Right lobe of liver (tissue), 6 donors: ENCODE data around the gene OR5K4. TPM values are rescaled to one million over a fixed set of nuclear protein-coding genes. Genes with fewer than 3 reads are reported as not detected.

ENCODE experiments used
- ATAC-seq, 4 donors: fragments of 200-7000 bp; cut with Tn5 transposase; one replicate each; pipeline ENCODE4 v1.9.1; 2020; ENCODE audit warnings: mild to moderate bottlenecking in 4 of 4, moderate library complexity in 4 of 4
- DNase-seq, 3 donors: peaks; one replicate each; pipeline ENCODE4 v3.0.0-alpha.2; 2020
- H3K27ac ChIP-seq, 3 donors: fragments of 200-600 bp; one replicate each; pipeline ENCODE4 v1.8.0; 2022
- H3K27me3 ChIP-seq, 2 donors: fragments of 200-600 bp; one replicate each; pipeline ENCODE4 v1.8.0; 2022
- H3K36me3 ChIP-seq, 4 donors: fragments of 200-600 bp; sonication (generic) in 1 of 4; one replicate each; pipeline versions ENCODE4 v1.5.1 to v1.8.0; 2017 to 2022; ENCODE audit warnings: control low read depth in 1 of 4
- H3K4me1 ChIP-seq, 4 donors: fragments of 200-600 bp; sonication (generic) in 1 of 4; one replicate each; pipeline versions ENCODE4 v1.5.1 to v1.8.0; 2017 to 2022; ENCODE audit warnings: control low read depth in 1 of 4
- H3K4me3 ChIP-seq, 3 donors: fragments of 200-600 bp; one replicate each; pipeline ENCODE4 v1.8.0; 2022
- H3K9me3 ChIP-seq, 4 donors: fragments of 200-600 bp; sonication (generic) in 1 of 4; one replicate each; pipeline versions ENCODE4 v1.5.1 to v1.8.0; 2017 to 2022; ENCODE audit warnings: control low read depth in 1 of 4
- CTCF ChIP-seq, 4 donors: fragments of 200-600 bp in 3 of 4; fragments of 450-650 bp in 1 of 4; IDR thresholded peaks; one replicate each; pipeline versions ENCODE4 v1.5.1 to v1.8.0; 2016 to 2022; ENCODE audit warnings: antibody characterized with exemption in 4 of 4, mild to moderate bottlenecking in 2 of 4
- POLR2A ChIP-seq: fragments of 450-650 bp; IDR thresholded peaks from one replicate; pipeline ENCODE4 v1.6.1; 2017; ENCODE audit warnings: antibody characterized with exemption, mild to moderate bottlenecking
- WGBS: methylation state at CpG from one replicate; pipeline ENCODE4 v1.1.6; 2018; ENCODE audit warnings: low coverage, low lambda C conversion rate; ENCODE audit not compliant: insufficient coverage; ENCODE audit errors: missing lambda C conversion rate; 5-methylcytosine and 5-hydroxymethylcytosine counted together
- intact Hi-C, 2 donors: fragments of 100-400 bp; cut with DNase I; formaldehyde crosslinking; loops; one replicate each; pipeline versions ENCODE4 v1.11.2 to v1.14.1; 2022
- total RNA-seq, 6 experiments: library from RNA; depleted of rRNA in 2 of 6; stranded (reverse); fragments of >200 nt in 2 of 6; fragmentation: NEBNext Ultra II Directional in 3 of 6; extraction: Animal tissue kit (Norgen Biotek cat#: 25700) in 3 of 6; gene quantifications; one replicate each; pipeline versions ENCODE4 v1.1.0 to v1.2.4, GENCODE V29; 2016 to 2023
- donor health status: DM: no; HTN: yes; CAD: no.
- donor health status: DM: no; HTN: no; CAD: no.
- donor health status: DM: no; HTN: no; CAD: no.
- donor health status: DM: no; HTN: yes; CAD: no.
- donor health status: DM: no; HTN: yes; CAD: no.

Gene OR5K4
- total RNA-seq, 6 experiments from 2014 or later: not detected

- Histone ChIP-seq H3K27ac (no peak overlapping the region), H3K9me3 (no peaks in the 10 kb centered on the region), H3K27me3 (no peaks in the 10 kb centered on the region), H3K36me3 (no peaks in the 10 kb centered on the region), H3K4me1 (no peaks in the 10 kb centered on the region), H3K4me3 (no peak overlapping the region)
- intact Hi-C loops: loop anchor here (5.0 to 10.0 kb wide), 2 partner anchors 281 to 284 kb away; no protein-coding TSS in a partner anchor
- WGBS: 42% methylated on average over 2 of the region's 2 CpGs
- DNase-seq (no peak), ATAC-seq (no peak)
- TF ChIP-seq CTCF (IDR thresholded peaks at IDR 0.05): no peak
- no peak for TF ChIP-seq POLR2A
Measured at GRCh38 chr3:98326105-98326893, 27.4 kb upstream of the OR5K4 start.

GRCh38 chr3:98326945-98327344 lies 26.7 kb upstream of the OR5K4 start:
- Histone ChIP-seq H3K4me1 (no peaks in the 10 kb centered on the region), H3K4me3 (no peak overlapping the region), H3K36me3 (no peaks in the 10 kb centered on the region), H3K27me3 (no peaks in the 10 kb centered on the region), H3K27ac (no peak overlapping the region), H3K9me3 (no peaks in the 10 kb centered on the region)
- intact Hi-C loops: loop anchor here (5.0 to 10.0 kb wide), 2 partner anchors 282 to 285 kb away; no protein-coding TSS in a partner anchor
- no peak for ATAC-seq
- DNase-seq: no peak
- TF ChIP-seq POLR2A: no peak
- TF ChIP-seq CTCF (IDR thresholded peaks at IDR 0.05): no peak

GRCh38 chr3:98328933-98329332 lies 24.7 kb upstream of the OR5K4 start:
- no peak for DNase-seq
- intact Hi-C loops: loop anchor here (5.0 to 10.0 kb wide), 2 partner anchors 284 to 287 kb away; no protein-coding TSS in a partner anchor

GRCh38 chr3:98329392-98330124 lies 24.1 kb upstream of the OR5K4 start:
- peak in 2 of 3 donors; percentile 17 to 51 for DNase-seq
- 0% methylated on average over 3 of the region's 6 CpGs for WGBS
- peak; percentile 87 to 93 (median 90) for ATAC-seq
- H3K27ac ChIP-seq: no peak overlapping the region
- H3K4me3 ChIP-seq: no peak overlapping the region
- H3K4me1 ChIP-seq: no peaks in the 10 kb centered on the region
- TF ChIP-seq POLR2A (no peak), CTCF (IDR thresholded peaks at IDR 0.05) (peak; percentile 69 to 82 (median 72))
- no peaks in the 10 kb centered on the region for H3K27me3 ChIP-seq
- H3K36me3 ChIP-seq: no peaks in the 10 kb centered on the region
- intact Hi-C loops: loop anchor here (5.0 to 10.0 kb wide), 2 partner anchors 285 to 287 kb away; no protein-coding TSS in a partner anchor
- no peaks in the 10 kb centered on the region for H3K9me3 ChIP-seq

More at GRCh38 chr3:98328933-98329332, 24.7 kb upstream of the OR5K4 start:
- no peak overlapping the region for H3K27ac ChIP-seq
- no peaks in the 10 kb centered on the region for H3K9me3 ChIP-seq
- H3K36me3 ChIP-seq: no peaks in the 10 kb centered on the region
- H3K4me3 ChIP-seq: no peak overlapping the region
- WGBS: 60% methylated on average over 2 of the region's 5 CpGs
- no peaks in the 10 kb centered on the region for H3K27me3 ChIP-seq
- peak in 1 of 4 donors; percentile 30 for ATAC-seq
- TF ChIP-seq POLR2A (no peak), CTCF (IDR thresholded peaks at IDR 0.05) (no peak)
- no peaks in the 10 kb centered on the region for H3K4me1 ChIP-seq
